Measurements from ENCODE around the gene PRKAG2. TPM values are rescaled to one million over a fixed set of nuclear protein-coding genes. Genes with fewer than 3 reads are reported as not detected.

Gene PRKAG2
- total and polyA plus RNA-seq, 2 experiments from 2014 or later = 9.1 to 14.9 TPM

DNA sequence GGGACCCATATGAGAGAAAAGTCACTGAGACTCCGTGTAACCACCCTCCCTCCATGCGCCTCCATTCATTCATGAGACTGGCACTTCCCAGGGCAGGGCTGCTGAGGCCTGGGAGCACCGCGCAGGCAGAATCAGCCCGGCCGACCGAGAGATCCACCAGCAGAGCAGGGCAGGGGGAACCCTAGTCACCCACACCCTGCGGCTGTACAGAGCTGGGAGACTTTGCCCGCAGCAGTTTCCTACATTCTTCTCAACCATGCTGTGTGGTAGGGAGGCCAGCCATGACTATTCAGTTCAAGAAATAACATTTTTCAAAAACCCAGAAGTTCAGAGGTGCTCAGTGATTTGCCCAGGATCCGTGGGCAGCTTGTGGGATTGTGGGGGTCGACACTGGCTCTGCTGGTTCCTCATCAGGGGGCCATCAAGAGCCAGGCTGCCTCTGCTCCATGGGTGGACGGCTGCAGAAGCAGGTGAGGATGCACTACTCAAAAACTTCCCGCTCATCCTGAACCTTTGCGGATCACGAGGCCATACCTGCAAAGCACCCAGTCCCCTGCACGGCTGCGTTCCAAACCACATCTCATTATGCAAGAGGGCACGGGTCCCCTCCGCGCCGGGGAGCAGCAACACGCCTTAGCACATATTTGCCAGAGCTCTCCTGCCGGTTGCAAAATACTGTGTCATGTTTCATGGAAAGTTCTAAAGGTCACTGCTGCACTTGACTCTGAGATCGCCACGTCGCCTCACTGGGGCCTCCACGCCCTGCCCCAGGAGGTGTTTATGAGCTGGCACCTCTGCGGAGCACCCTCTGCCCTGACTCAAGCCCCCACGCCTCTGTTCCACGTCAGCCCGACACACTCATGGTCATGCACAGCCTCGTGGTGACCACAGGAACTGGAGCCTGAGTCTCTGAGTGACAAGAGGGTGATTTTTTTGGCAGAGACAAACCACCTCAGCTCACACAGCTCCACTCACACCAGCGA is 132.0 kb downstream of the PRKAG2 start:
- Histone ChIP-seq H3K36me3 (ENCODE audit: insufficient read depth) (no peaks in the 10 kb centered on the region), H3K4me3 (no peak overlapping the region), H3K4me2 (no peak overlapping the region), H3K9me2 (ENCODE audit: insufficient read depth) (peaks cover 6% of the 10 kb centered on the region; the same call in 1 of the 2 replicates), H3K27me3 (ENCODE audit: insufficient read depth) (no peaks in the 10 kb centered on the region), H2AFZ (no peak overlapping the region), H3K27ac (ENCODE audit: low read depth) (no peak overlapping the region), H3F3A (replicated peaks; ENCODE audit: low read depth) (no peaks in the 10 kb centered on the region), H4K20me1 (replicated peaks; ENCODE audit: insufficient read depth) (no peaks in the 10 kb centered on the region), H3K4me1 (ENCODE audit: insufficient read depth) (no peaks in the 10 kb centered on the region), H3K79me2 (replicated peaks; ENCODE audit: insufficient read depth) (no peaks in the 10 kb centered on the region)
- DNase-seq (ENCODE audit: low spot score) (no peak), ATAC-seq (no peak)
- TF ChIP-seq POLR2AphosphoS5 (IDR thresholded peaks at IDR 0.05; ENCODE audit: low read depth) = no peak
- TF ChIP-seq JUNB (IDR thresholded peaks at IDR 0.05; ENCODE audit: unreplicated experiment) = no peak
- TF ChIP-seq EZH2 (IDR thresholded peaks at IDR 0.05; ENCODE audit: low read depth, unreplicated experiment) = no peak
- TF ChIP-seq, protein P1, sequence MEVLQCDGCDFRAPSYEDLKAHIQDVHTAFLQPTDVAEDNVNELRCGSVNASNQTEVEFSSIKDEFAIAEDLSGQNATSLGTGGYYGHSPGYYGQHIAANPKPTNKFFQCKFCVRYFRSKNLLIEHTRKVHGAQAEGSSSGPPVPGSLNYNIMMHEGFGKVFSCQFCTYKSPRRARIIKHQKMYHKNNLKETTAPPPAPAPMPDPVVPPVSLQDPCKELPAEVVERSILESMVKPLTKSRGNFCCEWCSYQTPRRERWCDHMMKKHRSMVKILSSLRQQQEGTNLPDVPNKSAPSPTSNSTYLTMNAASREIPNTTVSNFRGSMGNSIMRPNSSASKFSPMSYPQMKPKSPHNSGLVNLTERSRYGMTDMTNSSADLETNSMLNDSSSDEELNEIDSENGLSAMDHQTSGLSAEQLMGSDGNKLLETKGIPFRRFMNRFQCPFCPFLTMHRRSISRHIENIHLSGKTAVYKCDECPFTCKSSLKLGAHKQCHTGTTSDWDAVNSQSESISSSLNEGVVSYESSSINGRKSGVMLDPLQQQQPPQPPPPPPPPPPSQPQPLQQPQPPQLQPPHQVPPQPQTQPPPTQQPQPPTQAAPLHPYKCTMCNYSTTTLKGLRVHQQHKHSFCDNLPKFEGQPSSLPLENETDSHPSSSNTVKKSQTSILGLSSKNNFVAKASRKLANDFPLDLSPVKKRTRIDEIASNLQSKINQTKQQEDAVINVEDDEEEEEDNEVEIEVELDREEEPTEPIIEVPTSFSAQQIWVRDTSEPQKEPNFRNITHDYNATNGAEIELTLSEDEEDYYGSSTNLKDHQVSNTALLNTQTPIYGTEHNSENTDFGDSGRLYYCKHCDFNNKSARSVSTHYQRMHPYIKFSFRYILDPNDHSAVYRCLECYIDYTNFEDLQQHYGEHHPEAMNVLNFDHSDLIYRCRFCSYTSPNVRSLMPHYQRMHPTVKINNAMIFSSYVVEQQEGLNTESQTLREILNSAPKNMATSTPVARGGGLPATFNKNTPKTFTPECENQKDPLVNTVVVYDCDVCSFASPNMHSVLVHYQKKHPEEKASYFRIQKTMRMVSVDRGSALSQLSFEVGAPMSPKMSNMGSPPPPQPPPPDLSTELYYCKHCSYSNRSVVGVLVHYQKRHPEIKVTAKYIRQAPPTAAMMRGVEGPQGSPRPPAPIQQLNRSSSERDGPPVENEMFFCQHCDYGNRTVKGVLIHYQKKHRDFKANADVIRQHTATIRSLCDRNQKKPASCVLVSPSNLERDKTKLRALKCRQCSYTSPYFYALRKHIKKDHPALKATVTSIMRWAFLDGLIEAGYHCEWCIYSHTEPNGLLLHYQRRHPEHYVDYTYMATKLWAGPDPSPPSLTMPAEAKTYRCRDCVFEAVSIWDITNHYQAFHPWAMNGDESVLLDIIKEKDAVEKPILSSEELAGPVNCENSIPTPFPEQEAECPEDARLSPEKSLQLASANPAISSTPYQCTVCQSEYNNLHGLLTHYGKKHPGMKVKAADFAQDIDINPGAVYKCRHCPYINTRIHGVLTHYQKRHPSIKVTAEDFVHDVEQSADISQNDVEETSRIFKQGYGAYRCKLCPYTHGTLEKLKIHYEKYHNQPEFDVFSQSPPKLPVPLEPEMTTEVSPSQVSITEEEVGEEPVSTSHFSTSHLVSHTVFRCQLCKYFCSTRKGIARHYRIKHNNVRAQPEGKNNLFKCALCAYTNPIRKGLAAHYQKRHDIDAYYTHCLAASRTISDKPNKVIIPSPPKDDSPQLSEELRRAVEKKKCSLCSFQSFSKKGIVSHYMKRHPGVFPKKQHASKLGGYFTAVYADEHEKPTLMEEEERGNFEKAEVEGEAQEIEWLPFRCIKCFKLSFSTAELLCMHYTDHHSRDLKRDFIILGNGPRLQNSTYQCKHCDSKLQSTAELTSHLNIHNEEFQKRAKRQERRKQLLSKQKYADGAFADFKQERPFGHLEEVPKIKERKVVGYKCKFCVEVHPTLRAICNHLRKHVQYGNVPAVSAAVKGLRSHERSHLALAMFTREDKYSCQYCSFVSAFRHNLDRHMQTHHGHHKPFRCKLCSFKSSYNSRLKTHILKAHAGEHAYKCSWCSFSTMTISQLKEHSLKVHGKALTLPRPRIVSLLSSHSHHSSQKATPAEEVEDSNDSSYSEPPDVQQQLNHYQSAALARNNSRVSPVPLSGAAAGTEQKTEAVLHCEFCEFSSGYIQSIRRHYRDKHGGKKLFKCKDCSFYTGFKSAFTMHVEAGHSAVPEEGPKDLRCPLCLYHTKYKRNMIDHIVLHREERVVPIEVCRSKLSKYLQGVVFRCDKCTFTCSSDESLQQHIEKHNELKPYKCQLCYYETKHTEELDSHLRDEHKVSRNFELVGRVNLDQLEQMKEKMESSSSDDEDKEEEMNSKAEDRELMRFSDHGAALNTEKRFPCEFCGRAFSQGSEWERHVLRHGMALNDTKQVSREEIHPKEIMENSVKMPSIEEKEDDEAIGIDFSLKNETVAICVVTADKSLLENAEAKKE (CRISPR knock-in tag; IDR thresholded peaks at IDR 0.05) = no peak
- no peak for TF ChIP-seq STAT1 (IDR thresholded peaks at IDR 0.05; ENCODE audit: unreplicated experiment)
- TF ChIP-seq ZNF114 (CRISPR knock-in tag; IDR thresholded peaks at IDR 0.05) = no peak
- TF ChIP-seq EZH2phosphoT487 (IDR thresholded peaks at IDR 0.05; ENCODE audit: unreplicated experiment) = no peak
- no peak for TF ChIP-seq REST (IDR thresholded peaks at IDR 0.05; ENCODE audit: unreplicated experiment)
- TF ChIP-seq ZNF331 (CRISPR knock-in tag; IDR thresholded peaks at IDR 0.05; ENCODE audit: low read depth) = no peak
- no peak for TF ChIP-seq NANOG (IDR thresholded peaks at IDR 0.05; ENCODE audit: borderline replicate concordance)
- TF ChIP-seq CREB1 (CRISPR knock-in tag; IDR thresholded peaks at IDR 0.05; ENCODE audit: low read depth) = no peak
- TF ChIP-seq, protein P2, sequence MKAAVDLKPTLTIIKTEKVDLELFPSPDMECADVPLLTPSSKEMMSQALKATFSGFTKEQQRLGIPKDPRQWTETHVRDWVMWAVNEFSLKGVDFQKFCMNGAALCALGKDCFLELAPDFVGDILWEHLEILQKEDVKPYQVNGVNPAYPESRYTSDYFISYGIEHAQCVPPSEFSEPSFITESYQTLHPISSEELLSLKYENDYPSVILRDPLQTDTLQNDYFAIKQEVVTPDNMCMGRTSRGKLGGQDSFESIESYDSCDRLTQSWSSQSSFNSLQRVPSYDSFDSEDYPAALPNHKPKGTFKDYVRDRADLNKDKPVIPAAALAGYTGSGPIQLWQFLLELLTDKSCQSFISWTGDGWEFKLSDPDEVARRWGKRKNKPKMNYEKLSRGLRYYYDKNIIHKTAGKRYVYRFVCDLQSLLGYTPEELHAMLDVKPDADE (IDR thresholded peaks at IDR 0.05) = no peak
- no peak for TF ChIP-seq CTCF (conservative IDR thresholded peaks at IDR 0.05; ENCODE audit: low read depth in 2 of 2)
- peaks cover 19% of the 10 kb centered on the region for H3K4me1 Mint-ChIP-seq
- no peak overlapping the region; the same call in 1 of the 2 replicates for H3K27ac Mint-ChIP-seq
- no peak overlapping the region for H3K4me3 Mint-ChIP-seq
- H3K27me3 Mint-ChIP-seq (ENCODE audit: insufficient read depth, low read depth, poor library complexity) = peaks cover 5% of the 10 kb centered on the region
- no peaks in the 10 kb centered on the region; the same call in 2 of the 3 replicates for H3K36me3 Mint-ChIP-seq (ENCODE audit: low read depth)
- H3K9me3 Mint-ChIP-seq = peaks cover under 1% of the 10 kb centered on the region; the same call in 2 of the 3 replicates
